Measurements from ENCODE around the gene CYP1B1. TPM values are rescaled to one million over a fixed set of nuclear protein-coding genes. Genes with fewer than 3 reads are reported as not detected.

The CYP1B1 gene
- total and polyA plus RNA-seq, 2 of the 4 experiments (the other 2 are of a cell fraction): 0.65 to 1.1 TPM

GRCh38 chr2:38080346-38080745 is 4.4 kb upstream of the CYP1B1 start:
- no peak overlapping the region for H3K18ac ChIP-seq (ENCODE audit: low read depth, low read length)
- H3K9ac ChIP-seq (ENCODE audit: low read depth, low read length): no peak overlapping the region
- no peak overlapping the region for H4K91ac ChIP-seq (ENCODE audit: insufficient read depth, low read depth, low read length)
- H2BK20ac ChIP-seq (ENCODE audit: low read depth, low read length): no peak overlapping the region
- no peak overlapping the region for H2AK9ac ChIP-seq (replicated peaks; ENCODE audit: low read depth, low read length, poor library complexity)
- peaks cover 4% of the 10 kb centered on the region; the same call in 1 of the 2 replicates for H3K9me3 ChIP-seq (ENCODE audit: control insufficient read depth, insufficient read depth, low read length)
- no peak for TF ChIP-seq MAZ (IDR thresholded peaks at IDR 0.05; ENCODE audit: borderline replicate concordance, low read depth, low read length)
- no peak overlapping the region for H3K4me2 ChIP-seq (ENCODE audit: low read depth, low read length)
- H3K27me3 ChIP-seq (ENCODE audit: control insufficient read depth, insufficient read depth, low read length): peaks cover 11% of the 10 kb centered on the region
- in situ Hi-C loops (cut with MboI; ENCODE audit: low sequenced_read_pairs) (no loop called here), dilution Hi-C loops (cut with HindIII; ENCODE audit: low sequenced_read_pairs, unreplicated experiment) (no loop called here), intact Hi-C loops (cut with micrococcal nuclease) (no loop called here)
- H3K56ac ChIP-seq (ENCODE audit: extremely low read depth, insufficient read depth, low read length): no peak overlapping the region
- H2BK120ac ChIP-seq (ENCODE audit: low read depth, low read length): 0 out of 2 replicates have a peak overlapping the region, but pooled peaks have one; percentile 32
- no peak overlapping the region for H3K27ac ChIP-seq (ENCODE audit: insufficient read depth, low read length)
- H3K14ac ChIP-seq (replicated peaks; ENCODE audit: low read depth, low read length): no peak overlapping the region
- H3K23ac ChIP-seq (ENCODE audit: low read depth, low read length): no peak overlapping the region
- no peak overlapping the region for H4K5ac ChIP-seq (ENCODE audit: low read depth, low read length)
- no peaks in the 10 kb centered on the region for H3K4me1 ChIP-seq (ENCODE audit: control insufficient read depth, insufficient read depth, low read length)
- CTCF ChIA-PET: interaction anchor here (0.6 kb wide), 1 partner anchor 112 kb away, joined by 3 read pairs; no protein-coding TSS in a partner anchor
- 0 out of 2 replicates have a peak overlapping the region, but pooled peaks have one; percentile 39 for H2AK5ac ChIP-seq (ENCODE audit: low read depth, low read length)
- H4K20me1 ChIP-seq (ENCODE audit: insufficient read depth, low read length): no peaks in the 10 kb centered on the region
- BruUV-seq (replicated peaks): no TSS peak
- ATAC-seq (ENCODE audit: low read depth) (no peak), DNase-seq (no peak)
- no peaks in the 10 kb centered on the region for H3K9me1 ChIP-seq (ENCODE audit: insufficient read depth, low read length)
- POLR2A ChIA-PET (ENCODE audit: unreplicated experiment): no interaction called here
- WGBS, 2 experiments (ENCODE audit: extremely low coverage in 2 of 2, insufficient read length in 1 of 2): no CpG with 5 or more reads among the region's 3 CpGs
- no peak overlapping the region for H2BK5ac ChIP-seq (ENCODE audit: low read depth, low read length, poor library complexity, severe bottlenecking)
- H4K8ac ChIP-seq (ENCODE audit: low read depth in 2 of 2, low read length in 2 of 2): no peak overlapping the region
- H3K36me3 ChIP-seq (ENCODE audit: control insufficient read depth, insufficient read depth, low read length): no peaks in the 10 kb centered on the region
- H3K4me3 ChIP-seq (ENCODE audit: insufficient read depth, low read depth, low read length): no peak overlapping the region
- no peaks in the 10 kb centered on the region for H3K79me1 ChIP-seq (ENCODE audit: low read depth in 1 of 2, low read length in 2 of 2)
- H2AFZ ChIP-seq (replicated peaks; ENCODE audit: low read length, poor library complexity): no peak overlapping the region
- 0 out of 3 replicates have a peak overlapping the region, but pooled peaks have one; percentile 70 for H2BK15ac ChIP-seq (ENCODE audit: low read depth, low read length)
- no peak overlapping the region for H3K4ac ChIP-seq (ENCODE audit: low read depth, low read length)

All from IMR-90 (cell line).